Measurements from ENCODE around the gene SLC38A2. TPM values are rescaled to one million over a fixed set of nuclear protein-coding genes. Genes with fewer than 3 reads are reported as not detected.

SLC38A2 gene
- total RNA-seq, 1 experiment from 2014 or later = 170 TPM

DNA sequence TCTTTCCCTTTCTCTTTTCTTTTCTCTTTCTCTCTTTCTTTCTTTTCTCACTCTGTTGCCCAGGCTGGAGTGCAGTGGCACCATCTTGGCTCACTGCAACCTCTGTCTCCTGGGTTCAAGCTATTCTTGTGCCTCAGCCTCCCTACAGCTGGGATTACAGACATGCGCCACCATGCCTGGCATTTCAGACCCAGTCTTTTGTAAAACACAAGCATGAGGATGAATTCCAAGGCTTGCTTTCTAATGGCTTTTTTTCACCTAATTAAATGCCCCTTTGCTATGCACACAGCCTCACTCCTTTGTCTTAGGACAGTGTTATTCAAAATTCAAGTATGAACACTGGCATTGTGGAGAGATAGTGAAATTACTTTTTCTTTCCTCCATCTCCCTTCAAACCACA is 6.0 kb upstream of the SLC38A2 start:
- Mint-ChIP-seq H3K36me3 (ENCODE audit: insufficient read depth, unreplicated experiment) (peaks cover 21% of the 10 kb centered on the region), H3K27ac (ENCODE audit: unreplicated experiment) (no peak overlapping the region), H3K27me3 (ENCODE audit: unreplicated experiment) (no peaks in the 10 kb centered on the region), H3K4me3 (ENCODE audit: low read depth, unreplicated experiment) (no peak overlapping the region), H3K4me1 (ENCODE audit: low read depth, unreplicated experiment) (peaks cover 27% of the 10 kb centered on the region), H3K9me3 (ENCODE audit: low read depth, unreplicated experiment) (no peaks in the 10 kb centered on the region)
- BruUV-seq (replicated peaks) = no TSS peak
- intact Hi-C loops (cut with micrococcal nuclease; ENCODE audit: unreplicated experiment) = no loop called here
- CTCF ChIA-PET = no interaction called here
- TF ChIP-seq, protein P1, sequence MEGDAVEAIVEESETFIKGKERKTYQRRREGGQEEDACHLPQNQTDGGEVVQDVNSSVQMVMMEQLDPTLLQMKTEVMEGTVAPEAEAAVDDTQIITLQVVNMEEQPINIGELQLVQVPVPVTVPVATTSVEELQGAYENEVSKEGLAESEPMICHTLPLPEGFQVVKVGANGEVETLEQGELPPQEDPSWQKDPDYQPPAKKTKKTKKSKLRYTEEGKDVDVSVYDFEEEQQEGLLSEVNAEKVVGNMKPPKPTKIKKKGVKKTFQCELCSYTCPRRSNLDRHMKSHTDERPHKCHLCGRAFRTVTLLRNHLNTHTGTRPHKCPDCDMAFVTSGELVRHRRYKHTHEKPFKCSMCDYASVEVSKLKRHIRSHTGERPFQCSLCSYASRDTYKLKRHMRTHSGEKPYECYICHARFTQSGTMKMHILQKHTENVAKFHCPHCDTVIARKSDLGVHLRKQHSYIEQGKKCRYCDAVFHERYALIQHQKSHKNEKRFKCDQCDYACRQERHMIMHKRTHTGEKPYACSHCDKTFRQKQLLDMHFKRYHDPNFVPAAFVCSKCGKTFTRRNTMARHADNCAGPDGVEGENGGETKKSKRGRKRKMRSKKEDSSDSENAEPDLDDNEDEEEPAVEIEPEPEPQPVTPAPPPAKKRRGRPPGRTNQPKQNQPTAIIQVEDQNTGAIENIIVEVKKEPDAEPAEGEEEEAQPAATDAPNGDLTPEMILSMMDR (IDR thresholded peaks at IDR 0.05; ENCODE audit: unreplicated experiment) = no peak
- no peak for DNase-seq

DNA sequence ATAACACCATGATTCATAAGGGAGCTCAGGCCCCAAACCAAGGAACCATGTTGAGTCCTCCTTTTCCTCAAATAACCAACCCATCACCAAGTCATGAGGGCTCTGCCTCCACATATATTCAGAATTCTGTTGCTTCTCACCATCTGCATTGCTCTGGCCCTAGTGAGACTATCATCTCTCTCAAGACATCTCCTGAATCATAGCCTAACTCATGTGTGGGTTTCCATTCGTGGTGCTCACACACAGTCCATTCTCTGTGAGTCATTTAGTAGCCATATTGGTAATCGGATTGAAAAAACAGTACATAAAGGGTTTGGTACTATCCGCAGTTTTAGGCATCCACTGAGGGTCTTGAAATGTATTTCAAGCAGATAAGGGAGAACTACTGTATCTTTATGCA is 5.1 kb upstream of the SLC38A2 start:
- Mint-ChIP-seq H3K36me3 (ENCODE audit: insufficient read depth, unreplicated experiment) (peaks cover 21% of the 10 kb centered on the region), H3K27me3 (ENCODE audit: unreplicated experiment) (no peaks in the 10 kb centered on the region), H3K9me3 (ENCODE audit: low read depth, unreplicated experiment) (no peaks in the 10 kb centered on the region), H3K27ac (ENCODE audit: unreplicated experiment) (no peak overlapping the region), H3K4me3 (ENCODE audit: low read depth, unreplicated experiment) (no peak overlapping the region), H3K4me1 (ENCODE audit: low read depth, unreplicated experiment) (peaks cover 25% of the 10 kb centered on the region)
- CTCF ChIA-PET = no interaction called here
- intact Hi-C loops (cut with micrococcal nuclease; ENCODE audit: unreplicated experiment) = no loop called here
- no peak for DNase-seq
- TF ChIP-seq, protein P1 (IDR thresholded peaks at IDR 0.05; ENCODE audit: unreplicated experiment) = no peak
- BruUV-seq (replicated peaks) = no TSS peak

- Mint-ChIP-seq H3K27ac (ENCODE audit: unreplicated experiment) (no peak overlapping the region), H3K9me3 (ENCODE audit: low read depth, unreplicated experiment) (no peaks in the 10 kb centered on the region), H3K27me3 (ENCODE audit: unreplicated experiment) (no peaks in the 10 kb centered on the region), H3K4me3 (ENCODE audit: low read depth, unreplicated experiment) (no peak overlapping the region), H3K36me3 (ENCODE audit: insufficient read depth, unreplicated experiment) (peaks cover 27% of the 10 kb centered on the region), H3K4me1 (ENCODE audit: low read depth, unreplicated experiment) (peaks cover 20% of the 10 kb centered on the region)
- no TSS peak for BruUV-seq (replicated peaks)
- intact Hi-C loops (cut with micrococcal nuclease; ENCODE audit: unreplicated experiment) = no loop called here
- TF ChIP-seq, protein P1 (IDR thresholded peaks at IDR 0.05; ENCODE audit: unreplicated experiment) = no peak
- CTCF ChIA-PET = no interaction called here
- no peak for DNase-seq
Measured at GRCh38 chr12:46376579-46376978, 4.0 kb upstream of the SLC38A2 start.

GRCh38 chr12:46374711-46375110 is 2.1 kb upstream of the SLC38A2 start:
- TF ChIP-seq, protein P1 (IDR thresholded peaks at IDR 0.05; ENCODE audit: unreplicated experiment) = no peak
- no peak for DNase-seq
- Mint-ChIP-seq H3K4me1 (ENCODE audit: low read depth, unreplicated experiment) (peaks cover 20% of the 10 kb centered on the region), H3K36me3 (ENCODE audit: insufficient read depth, unreplicated experiment) (peaks cover 46% of the 10 kb centered on the region), H3K27me3 (ENCODE audit: unreplicated experiment) (no peaks in the 10 kb centered on the region), H3K27ac (ENCODE audit: unreplicated experiment) (no peak overlapping the region), H3K4me3 (ENCODE audit: low read depth, unreplicated experiment) (no peak overlapping the region), H3K9me3 (ENCODE audit: low read depth, unreplicated experiment) (no peaks in the 10 kb centered on the region)
- intact Hi-C loops (cut with micrococcal nuclease; ENCODE audit: unreplicated experiment) = loop anchor here (5.0 kb wide), 1 partner anchor 118 kb away; no protein-coding TSS in a partner anchor
- no TSS peak for BruUV-seq (replicated peaks)
- CTCF ChIA-PET = no interaction called here
